Bronchial epithelial cell (primary cell): ENCODE data around the gene DCC. TPM values are rescaled to one million over a fixed set of nuclear protein-coding genes. Genes with fewer than 3 reads are reported as not detected.

Source experiments
- DNase-seq: peaks from one replicate; pipeline ENCODE4 v3.0.0-alpha.2; 2010; ENCODE audit warnings: low read depth
- FAIRE-seq: peaks from 2 replicates; lab custom pipeline; 2011; peaks lifted over from hg19 to GRCh38; lab: Jason Lieb, UNC
- H3K27me3 ChIP-seq: 2 replicates; pipeline ENCODE4 v1.5.1; 2011; ENCODE audit warnings: low read length; ENCODE audit not compliant: control insufficient read depth, insufficient read depth
- H3K36me3 ChIP-seq: 2 replicates; pipeline ENCODE4 v1.5.1; 2011; ENCODE audit warnings: low read length; ENCODE audit not compliant: control insufficient read depth, insufficient read depth
- H3K4me3 ChIP-seq: 2 replicates; pipeline ENCODE4 v1.5.1; 2011; ENCODE audit warnings: mild to moderate bottlenecking, low read depth, low read length, control low read depth
- CTCF ChIP-seq: IDR thresholded peaks from 2 replicates; pipeline ENCODE4 v1.5.1; 2011; ENCODE audit warnings: mild to moderate bottlenecking, moderate library complexity, low read length, control low read depth, inconsistent platforms; ENCODE audit not compliant: insufficient read depth, severe bottlenecking
- total RNA-seq: library from RNA; depleted of rRNA; stranded (reverse); fragments of >200 nt; gene quantifications from 2 replicates; pipeline ENCODE4 v1.2.1, GENCODE V29; 2014

The DCC gene
- total RNA-seq, 1 donor from 2014 or later, result not detected

- no peak for TF ChIP-seq CTCF
- FAIRE-seq (no peak), DNase-seq (no peak)
- H3K36me3 ChIP-seq, result no peaks in the 10 kb centered on the region
- no peaks in the 10 kb centered on the region for H3K27me3 ChIP-seq
- no peak overlapping the region for H3K4me3 ChIP-seq
Observed at GRCh38 chr18:53421869-53422268, 1081.9 kb downstream of the DCC start.

- DNase-seq (no peak), FAIRE-seq (no peak)
- H3K27me3 ChIP-seq, result no peaks in the 10 kb centered on the region
- no peak overlapping the region for H3K4me3 ChIP-seq
- no peaks in the 10 kb centered on the region for H3K36me3 ChIP-seq
- no peak for TF ChIP-seq CTCF
Observed at GRCh38 chr18:53422896-53423295, 1082.9 kb downstream of the DCC start.

GRCh38 chr18:53426666-53427184 is 1086.7 kb downstream of the DCC start:
- no peak for FAIRE-seq
- no peak for DNase-seq
- Histone ChIP-seq H3K4me3 (no peak overlapping the region), H3K36me3 (no peaks in the 10 kb centered on the region), H3K27me3 (no peaks in the 10 kb centered on the region)
- TF ChIP-seq CTCF, result no peak

- no peak overlapping the region for H3K4me3 ChIP-seq
- TF ChIP-seq CTCF, result no peak
- H3K27me3 ChIP-seq, result no peaks in the 10 kb centered on the region
- no peak for DNase-seq
- FAIRE-seq, result no peak
- no peaks in the 10 kb centered on the region for H3K36me3 ChIP-seq
Observed at GRCh38 chr18:53441761-53442414, 1101.9 kb downstream of the DCC start.

GRCh38 chr18:53442415-53442783 is 1102.4 kb downstream of the DCC start:
- Histone ChIP-seq H3K27me3 (no peaks in the 10 kb centered on the region), H3K36me3 (no peaks in the 10 kb centered on the region), H3K4me3 (no peak overlapping the region)
- DNase-seq, result no peak
- no peak for FAIRE-seq
- TF ChIP-seq CTCF, result no peak

- H3K4me3 ChIP-seq, result no peak overlapping the region
- no peaks in the 10 kb centered on the region for H3K36me3 ChIP-seq
- no peak for FAIRE-seq
- H3K27me3 ChIP-seq, result no peaks in the 10 kb centered on the region
- DNase-seq, result no peak
- no peak for TF ChIP-seq CTCF
Observed at GRCh38 chr18:53443336-53443735, 1103.3 kb downstream of the DCC start.
